B cell (primary cell): Measurements from ENCODE around the gene MYO16.

ENCODE experiments used
- EZH2 ChIP-seq: IDR thresholded peaks from 2 replicates; pipeline ENCODE4 v1.6.1; 2012; ENCODE audit warnings: borderline replicate concordance, low read depth, mild to moderate bottlenecking, moderate library complexity, low read length; ENCODE audit not compliant: insufficient read depth, poor library complexity, severe bottlenecking
- TF ChIP-seq, protein P1 (sequence below): fragments of 200-600 bp; IDR thresholded peaks from one replicate; pipeline ENCODE4 v1.8.0; 2022; ENCODE audit warnings: antibody characterized with exemption, mild to moderate bottlenecking

- TF ChIP-seq, protein P1, sequence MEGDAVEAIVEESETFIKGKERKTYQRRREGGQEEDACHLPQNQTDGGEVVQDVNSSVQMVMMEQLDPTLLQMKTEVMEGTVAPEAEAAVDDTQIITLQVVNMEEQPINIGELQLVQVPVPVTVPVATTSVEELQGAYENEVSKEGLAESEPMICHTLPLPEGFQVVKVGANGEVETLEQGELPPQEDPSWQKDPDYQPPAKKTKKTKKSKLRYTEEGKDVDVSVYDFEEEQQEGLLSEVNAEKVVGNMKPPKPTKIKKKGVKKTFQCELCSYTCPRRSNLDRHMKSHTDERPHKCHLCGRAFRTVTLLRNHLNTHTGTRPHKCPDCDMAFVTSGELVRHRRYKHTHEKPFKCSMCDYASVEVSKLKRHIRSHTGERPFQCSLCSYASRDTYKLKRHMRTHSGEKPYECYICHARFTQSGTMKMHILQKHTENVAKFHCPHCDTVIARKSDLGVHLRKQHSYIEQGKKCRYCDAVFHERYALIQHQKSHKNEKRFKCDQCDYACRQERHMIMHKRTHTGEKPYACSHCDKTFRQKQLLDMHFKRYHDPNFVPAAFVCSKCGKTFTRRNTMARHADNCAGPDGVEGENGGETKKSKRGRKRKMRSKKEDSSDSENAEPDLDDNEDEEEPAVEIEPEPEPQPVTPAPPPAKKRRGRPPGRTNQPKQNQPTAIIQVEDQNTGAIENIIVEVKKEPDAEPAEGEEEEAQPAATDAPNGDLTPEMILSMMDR: no peak
- no peak for TF ChIP-seq EZH2
Observed at GRCh38 chr13:109033090-109033489, 403.7 kb downstream of the MYO16 start.
